BE2C (cell line): ENCODE data around the gene SARDH.

Source experiments
- DNase-seq: peaks from one replicate; pipeline ENCODE4 v3.0.0-alpha.2; 2020
- H3K27me3 ChIP-seq: fragments of 250-450 bp; sonication (Bioruptor Pico); 2 replicates; pipeline ENCODE4 v1.5.1; 2020; ENCODE audit warnings: mild to moderate bottlenecking
- H3K36me3 ChIP-seq: fragments of 250-450 bp; sonication (Bioruptor Pico); 2 replicates; pipeline ENCODE4 v1.5.1; 2020; ENCODE audit warnings: mild to moderate bottlenecking
- H3K4me1 ChIP-seq: fragments of 250-450 bp; sonication (Bioruptor Pico); 2 replicates; pipeline ENCODE4 v1.5.1; 2020
- H3K4me3 ChIP-seq: 2 replicates; pipeline ENCODE4 v1.5.1; 2011; ENCODE audit warnings: low read depth, low read length
- H3K9me3 ChIP-seq: fragments of 250-450 bp; sonication (Bioruptor Pico); 2 replicates; pipeline ENCODE4 v1.5.1; 2020
- CTCF ChIP-seq: IDR thresholded peaks from 2 replicates; pipeline ENCODE4 v1.5.1; 2012; ENCODE audit warnings: mild to moderate bottlenecking, low read depth, low read length

SARDH gene

DNA sequence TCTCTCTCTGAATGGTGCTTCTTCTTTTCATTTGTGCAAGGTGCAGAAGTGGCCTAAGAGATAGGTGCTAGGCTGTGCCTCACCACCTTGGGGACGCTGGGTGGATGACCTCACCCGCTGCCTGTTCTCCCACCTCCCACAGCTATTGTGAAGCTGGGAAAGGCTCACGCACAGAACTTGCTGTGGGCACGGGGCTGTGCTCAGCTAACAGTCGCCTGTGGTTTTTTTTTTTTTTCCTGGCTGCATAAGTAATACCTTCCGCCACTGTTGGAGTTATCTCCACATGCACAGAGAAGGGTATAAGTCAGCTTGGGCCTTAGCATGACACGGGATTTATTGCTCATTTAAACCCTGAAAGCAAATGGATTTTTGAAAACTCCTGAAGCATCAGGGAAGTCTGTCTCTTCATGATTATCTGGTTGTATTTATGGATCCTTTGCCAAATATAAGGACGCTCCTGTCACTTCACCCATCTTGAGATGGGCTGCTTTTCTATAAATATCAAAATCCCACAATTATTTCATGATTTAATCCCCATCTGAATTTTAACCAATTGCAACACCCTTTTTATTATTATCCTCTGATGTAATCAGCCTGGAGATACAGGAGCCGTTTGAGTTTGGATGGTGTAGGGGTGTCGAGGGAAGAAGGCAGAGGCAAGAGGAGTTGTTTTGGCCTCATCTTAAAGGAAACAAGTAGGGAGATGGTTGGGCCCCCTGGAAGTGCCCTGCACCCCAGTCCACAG is 93.0 kb downstream of the SARDH start:
- no peaks in the 10 kb centered on the region for H3K27me3 ChIP-seq
- no peak overlapping the region for H3K4me3 ChIP-seq
- no peak for TF ChIP-seq CTCF
- no peaks in the 10 kb centered on the region for H3K9me3 ChIP-seq
- peaks cover 97% of the 10 kb centered on the region for H3K36me3 ChIP-seq
- peak; percentile 11 for DNase-seq
- no peaks in the 10 kb centered on the region; the same call in 1 of the 2 replicates for H3K4me1 ChIP-seq

- Histone ChIP-seq H3K9me3 (no peaks in the 10 kb centered on the region), H3K36me3 (peaks cover 99% of the 10 kb centered on the region), H3K4me1 (peaks cover 4% of the 10 kb centered on the region; the same call in 1 of the 2 replicates), H3K27me3 (no peaks in the 10 kb centered on the region), H3K4me3 (no peak overlapping the region)
- DNase-seq, result peak; percentile 9
- TF ChIP-seq CTCF, result no peak
These were observed 94.0 kb downstream of the SARDH start for GRCh38 chr9:133643978-133644760.

- no peak for TF ChIP-seq CTCF
- H3K27me3 ChIP-seq, result no peaks in the 10 kb centered on the region
- peak; percentile 3 for DNase-seq
- no peaks in the 10 kb centered on the region for H3K9me3 ChIP-seq
- no peak overlapping the region for H3K4me3 ChIP-seq
- peaks cover 4% of the 10 kb centered on the region; the same call in 1 of the 2 replicates for H3K4me1 ChIP-seq
- peaks cover 94% of the 10 kb centered on the region for H3K36me3 ChIP-seq
These were observed 94.8 kb downstream of the SARDH start for GRCh38 chr9:133643362-133643755.

DNA sequence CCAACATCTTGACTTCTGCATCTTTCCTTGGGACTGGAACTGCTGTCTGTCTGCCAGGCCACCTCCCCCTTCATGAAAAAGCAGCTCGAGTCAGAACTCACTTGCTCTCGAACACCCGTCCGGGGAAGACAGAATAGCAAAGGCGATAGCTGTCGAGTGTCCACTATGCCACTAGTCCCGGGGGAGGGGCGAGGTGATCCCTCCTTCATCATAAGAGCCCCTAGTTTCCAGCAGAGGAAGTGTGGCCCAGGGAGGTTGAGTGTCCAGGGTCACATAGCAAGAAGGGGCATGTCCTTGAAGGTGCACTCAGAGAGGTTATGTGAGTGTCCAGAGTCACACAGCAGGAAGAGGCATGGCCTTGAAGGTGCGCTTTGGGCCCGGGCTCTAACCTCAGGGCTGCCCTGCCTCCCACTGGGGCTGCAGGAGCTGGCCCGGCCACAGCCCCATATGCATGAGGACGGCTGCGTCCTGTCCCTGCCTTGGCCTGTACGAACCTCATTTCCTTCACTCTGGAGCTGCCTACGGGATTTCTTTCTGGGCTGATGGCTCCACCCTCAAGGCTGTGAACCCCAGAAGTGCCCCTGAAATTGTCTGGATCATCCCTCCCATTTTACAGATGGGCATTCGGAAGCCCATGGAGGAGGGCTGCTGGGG is 95.3 kb downstream of the SARDH start:
- DNase-seq, result no peak
- Histone ChIP-seq H3K36me3 (peaks cover 89% of the 10 kb centered on the region), H3K9me3 (no peaks in the 10 kb centered on the region), H3K4me3 (no peak overlapping the region), H3K27me3 (no peaks in the 10 kb centered on the region), H3K4me1 (peaks cover 5% of the 10 kb centered on the region; the same call in 1 of the 2 replicates)
- TF ChIP-seq CTCF, result no peak

DNA sequence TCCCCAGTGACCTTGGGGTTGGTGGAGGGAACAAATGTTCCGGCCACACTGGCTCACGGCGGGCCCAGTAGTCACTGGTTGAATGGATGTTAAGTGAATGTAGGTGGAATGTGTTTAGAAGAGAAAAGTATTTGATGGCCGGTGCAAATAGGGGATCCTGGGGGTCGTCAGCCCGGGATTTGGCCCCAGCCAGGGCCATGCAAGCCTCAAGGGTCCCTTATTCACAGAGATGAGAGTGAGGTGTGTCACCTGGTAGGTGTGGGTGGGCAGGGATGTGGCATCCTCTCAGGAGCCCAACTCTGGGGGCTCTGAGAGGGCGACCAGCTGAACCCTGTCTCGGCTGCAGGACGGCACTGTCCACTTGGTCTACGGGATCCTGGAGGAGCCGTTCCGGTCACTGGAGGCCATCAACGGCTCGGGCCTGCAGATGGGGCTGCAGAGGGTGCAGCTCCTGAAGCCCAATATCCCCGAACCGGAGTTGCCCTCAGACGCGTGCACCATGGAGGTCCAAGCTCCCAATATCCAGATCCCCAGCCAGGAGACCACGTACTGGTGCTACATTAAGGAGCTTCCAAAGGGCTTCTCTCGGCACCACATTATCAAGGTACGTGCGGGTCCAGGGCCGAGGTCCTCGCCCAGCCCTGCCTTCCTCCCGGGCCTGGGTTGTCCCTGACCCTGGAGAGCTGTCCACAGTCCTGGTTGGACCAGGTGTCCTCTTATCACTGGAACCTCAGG is 96.1 kb downstream of the SARDH start:
- no peaks in the 10 kb centered on the region for H3K27me3 ChIP-seq
- no peak overlapping the region for H3K4me3 ChIP-seq
- no peak for DNase-seq
- H3K9me3 ChIP-seq, result no peaks in the 10 kb centered on the region
- H3K36me3 ChIP-seq, result peaks cover 80% of the 10 kb centered on the region
- TF ChIP-seq CTCF, result no peak
- H3K4me1 ChIP-seq, result peaks cover 9% of the 10 kb centered on the region
